Measurements from ENCODE around the gene DDR2. TPM values are rescaled to one million over a fixed set of nuclear protein-coding genes. Genes with fewer than 3 reads are reported as not detected.

Gene DDR2
- total and polyA plus RNA-seq, 8 donors = 6.8 to 117 (median 34.1) TPM

DNA sequence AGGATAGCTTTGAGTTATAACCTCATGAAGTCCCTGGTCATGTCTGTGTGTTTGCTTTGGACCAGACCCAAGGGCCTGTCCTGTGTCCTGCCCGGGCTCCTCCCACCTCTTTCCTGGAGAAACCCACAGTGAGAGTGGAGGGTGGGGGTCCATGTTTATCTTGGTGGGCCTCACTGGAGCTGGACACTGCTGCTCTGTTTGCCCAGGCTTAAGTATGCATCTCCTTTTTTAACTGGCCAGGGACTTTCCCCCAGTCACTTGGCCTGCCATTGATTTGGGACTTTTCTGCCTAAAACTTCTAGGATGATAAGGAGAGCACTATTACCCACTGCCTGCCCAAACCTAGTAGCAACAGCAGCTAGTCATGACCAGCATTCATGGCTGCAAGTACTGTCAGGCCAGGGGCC lies 49.8 kb downstream of the DDR2 start:
- no peak overlapping the region for H3K4me3 ChIP-seq
- peaks cover 0 to 51% (median 11%) of the 10 kb centered on the region in 4 donors for H3K4me1 ChIP-seq
- 17 to 38% (median 29%) methylated on average over 1 of the region's 1 CpG for WGBS, 5 donors
- DNase-seq = peak in 1 of 2 donors; percentile 57
- peak overlapping the region in 4 of 5 donors; percentile 5 to 75 (median 48) for H3K27ac ChIP-seq
- H3K36me3 ChIP-seq = no peaks in the 10 kb centered on the region
- TF ChIP-seq EP300 (IDR thresholded peaks at IDR 0.05) (no peak), POLR2AphosphoS5 (IDR thresholded peaks at IDR 0.05) (no peak), CTCF (IDR thresholded peaks at IDR 0.05) (no peak), POLR2A (IDR thresholded peaks at IDR 0.05) (no peak)
- H3K9me3 ChIP-seq = no peaks in the 10 kb centered on the region
- intact Hi-C loops (cut with DNase I; ENCODE audit: low total_unique reads) = no loop called here
- H3K27me3 ChIP-seq = no peaks in the 10 kb centered on the region

DNA sequence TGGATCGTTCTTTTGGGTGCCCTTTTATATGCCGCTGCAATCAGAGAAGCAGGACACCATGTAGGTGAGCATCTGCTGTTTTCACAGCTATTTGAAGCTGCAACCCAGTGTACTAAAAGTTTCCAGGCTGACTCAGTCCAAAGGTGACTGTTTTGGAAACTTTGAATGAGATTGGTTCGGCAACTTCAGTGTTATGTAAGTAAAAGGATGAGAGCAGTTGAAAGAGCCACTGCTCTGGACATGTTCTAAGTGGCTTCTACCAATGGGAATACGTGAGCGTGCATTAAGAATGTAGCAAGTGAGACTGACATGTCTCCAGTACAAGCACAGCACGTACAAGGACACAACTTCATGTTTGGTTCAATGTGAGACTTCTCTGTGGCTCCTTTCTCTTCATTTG lies 55.6 kb downstream of the DDR2 start:
- Histone ChIP-seq H3K4me1 (peaks cover 0 to 65% (median 24%) of the 10 kb centered on the region in 4 donors), H3K27ac (peak overlapping the region in 3 of 5 donors; percentile 52 to 79 (median 73)), H3K4me3 (no peak overlapping the region), H3K9me3 (no peaks in the 10 kb centered on the region), H3K27me3 (no peaks in the 10 kb centered on the region), H3K36me3 (no peaks in the 10 kb centered on the region)
- no peak for DNase-seq
- TF ChIP-seq EP300 (IDR thresholded peaks at IDR 0.05) = no peak
- no peak for TF ChIP-seq POLR2A (IDR thresholded peaks at IDR 0.05)
- no peak for TF ChIP-seq POLR2AphosphoS5 (IDR thresholded peaks at IDR 0.05)
- no peak for TF ChIP-seq CTCF (IDR thresholded peaks at IDR 0.05)
- intact Hi-C loops (cut with DNase I; ENCODE audit: low total_unique reads) = no loop called here
- 64 to 85% (median 81%) methylated on average over 6 of the region's 6 CpGs for WGBS, 5 donors

DNA sequence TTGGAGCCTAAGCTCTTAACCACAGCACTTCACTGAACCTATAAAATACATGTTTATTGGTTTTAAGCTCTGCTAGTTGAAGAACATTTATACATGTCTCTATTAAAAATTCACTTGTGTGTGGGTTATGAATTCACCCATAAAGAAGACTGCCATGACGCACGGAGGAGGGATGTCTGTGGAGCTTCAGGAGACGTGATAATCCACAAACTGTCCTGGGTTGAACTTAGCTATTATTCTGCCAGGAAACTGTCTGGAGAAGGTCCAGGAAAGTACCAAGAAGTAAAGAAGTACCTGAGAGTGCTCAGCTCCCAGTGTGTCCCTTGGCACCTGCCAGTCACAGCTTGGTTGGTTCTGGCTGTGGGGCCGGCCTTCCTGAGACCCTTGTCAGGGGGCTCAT lies 56.3 kb downstream of the DDR2 start:
- peaks cover 0 to 68% (median 24%) of the 10 kb centered on the region in 4 donors for H3K4me1 ChIP-seq
- H3K27ac ChIP-seq = peak overlapping the region in 3 of 5 donors; percentile 52 to 79 (median 73)
- no peaks in the 10 kb centered on the region for H3K36me3 ChIP-seq
- TF ChIP-seq EP300 (IDR thresholded peaks at IDR 0.05) (peak; percentile 90), CTCF (IDR thresholded peaks at IDR 0.05) (no peak), POLR2A (IDR thresholded peaks at IDR 0.05) (no peak), POLR2AphosphoS5 (IDR thresholded peaks at IDR 0.05) (peak in 2 of 3 donors; percentile 44 to 52)
- H3K9me3 ChIP-seq = no peaks in the 10 kb centered on the region
- no peaks in the 10 kb centered on the region for H3K27me3 ChIP-seq
- H3K4me3 ChIP-seq = no peak overlapping the region
- WGBS, 5 donors = 55 to 70% (median 63%) methylated on average over 4 of the region's 4 CpGs
- intact Hi-C loops (cut with DNase I; ENCODE audit: low total_unique reads) = no loop called here
- peak in 1 of 2 donors; percentile 44 for DNase-seq

- no peak for DNase-seq
- Histone ChIP-seq H3K27ac (peak overlapping the region in 3 of 5 donors; percentile 52 to 79 (median 73)), H3K9me3 (no peaks in the 10 kb centered on the region), H3K4me1 (peaks cover 0 to 72% (median 26%) of the 10 kb centered on the region in 4 donors), H3K36me3 (no peaks in the 10 kb centered on the region), H3K27me3 (no peaks in the 10 kb centered on the region), H3K4me3 (no peak overlapping the region)
- intact Hi-C loops (cut with DNase I; ENCODE audit: low total_unique reads) = no loop called here
- WGBS, 5 donors = 88 to 96% (median 94%) methylated on average over 5 of the region's 5 CpGs
- no peak for TF ChIP-seq POLR2A (IDR thresholded peaks at IDR 0.05)
- TF ChIP-seq POLR2AphosphoS5 (IDR thresholded peaks at IDR 0.05) = no peak
- no peak for TF ChIP-seq CTCF (IDR thresholded peaks at IDR 0.05)
- no peak for TF ChIP-seq EP300 (IDR thresholded peaks at IDR 0.05)
Observed at GRCh38 chr1:162688931-162689330, 56.7 kb downstream of the DDR2 start.
